Esophagus muscularis mucosa (tissue), 3 donors: ENCODE results near the gene MIA3.

ENCODE experiments used
- EP300 ChIP-seq: sonication (generic); formaldehyde crosslinking; IDR thresholded peaks from one replicate; pipeline ENCODE4 v1.6.1; 2017; ENCODE audit warnings: antibody characterized with exemption
- TF ChIP-seq, protein P1 (sequence below), 3 experiments: fragments of 200-600 bp in 2 of 3; fragments of 450-650 bp in 1 of 3; sonication (generic) in 2 of 3; IDR thresholded peaks; one replicate each; pipeline ENCODE4 v1.5.1; 2017 to 2019; ENCODE audit warnings: antibody characterized with exemption in 3 of 3, mild to moderate bottlenecking in 2 of 3, moderate library complexity in 1 of 3

DNA sequence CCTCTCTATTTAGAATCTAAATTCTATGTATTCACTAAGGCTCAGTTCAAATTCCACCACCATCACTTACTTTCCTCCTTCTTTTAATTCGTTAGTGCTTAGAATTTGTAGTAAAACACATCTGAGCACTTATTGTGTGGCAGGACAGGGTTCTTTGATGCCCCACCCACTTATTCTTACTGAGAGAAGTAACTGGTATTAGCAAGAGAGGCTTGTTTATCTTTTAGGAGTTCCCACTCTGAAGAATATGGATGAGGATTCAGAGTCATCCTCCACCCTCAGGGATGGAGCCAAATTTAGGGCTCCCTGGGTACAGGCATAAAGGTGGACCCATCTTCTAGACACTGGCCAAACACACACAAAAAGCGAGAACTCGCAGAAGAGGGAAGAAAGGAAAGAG is 16.6 kb upstream of the MIA3 start:
- no peak for TF ChIP-seq EP300
- TF ChIP-seq, protein P1, sequence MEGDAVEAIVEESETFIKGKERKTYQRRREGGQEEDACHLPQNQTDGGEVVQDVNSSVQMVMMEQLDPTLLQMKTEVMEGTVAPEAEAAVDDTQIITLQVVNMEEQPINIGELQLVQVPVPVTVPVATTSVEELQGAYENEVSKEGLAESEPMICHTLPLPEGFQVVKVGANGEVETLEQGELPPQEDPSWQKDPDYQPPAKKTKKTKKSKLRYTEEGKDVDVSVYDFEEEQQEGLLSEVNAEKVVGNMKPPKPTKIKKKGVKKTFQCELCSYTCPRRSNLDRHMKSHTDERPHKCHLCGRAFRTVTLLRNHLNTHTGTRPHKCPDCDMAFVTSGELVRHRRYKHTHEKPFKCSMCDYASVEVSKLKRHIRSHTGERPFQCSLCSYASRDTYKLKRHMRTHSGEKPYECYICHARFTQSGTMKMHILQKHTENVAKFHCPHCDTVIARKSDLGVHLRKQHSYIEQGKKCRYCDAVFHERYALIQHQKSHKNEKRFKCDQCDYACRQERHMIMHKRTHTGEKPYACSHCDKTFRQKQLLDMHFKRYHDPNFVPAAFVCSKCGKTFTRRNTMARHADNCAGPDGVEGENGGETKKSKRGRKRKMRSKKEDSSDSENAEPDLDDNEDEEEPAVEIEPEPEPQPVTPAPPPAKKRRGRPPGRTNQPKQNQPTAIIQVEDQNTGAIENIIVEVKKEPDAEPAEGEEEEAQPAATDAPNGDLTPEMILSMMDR (IDR thresholded peaks at IDR 0.05): no peak
